Activated T-helper 1 cell treated with anti-CD3 and anti-CD28 coated beads, Interleukin-2, amount 50 U/mL, for 16 hours (primary cell): ENCODE data around the gene CFLAR.

ENCODE experiments used
- DNase-seq, 2 donors: peaks; one replicate each; pipeline ENCODE4 v3.0.0-alpha.2; 2020; ENCODE audit warnings: low read depth in 1 of 2, low spot score in 1 of 2

Gene CFLAR

DNA sequence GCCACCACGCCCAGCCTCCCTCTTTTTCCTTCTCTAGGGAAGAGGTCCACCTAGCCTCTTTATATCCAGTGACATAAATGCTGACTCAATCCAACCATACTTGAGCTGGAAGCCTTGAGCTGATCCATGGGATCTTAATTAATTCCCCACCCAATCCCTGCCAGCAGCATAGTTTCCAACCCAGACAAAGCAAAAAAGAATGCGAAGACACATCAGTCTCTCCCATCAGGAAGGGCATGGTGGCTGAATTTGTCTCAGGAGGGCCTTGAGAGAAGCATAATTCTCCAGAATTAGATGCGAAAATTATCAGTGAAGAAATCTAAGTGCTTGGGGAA lies 89.5 kb downstream of the CFLAR start:
- DNase-seq, result no peak

GRCh38 chr2:201208563-201209252 lies 92.7 kb downstream of the CFLAR start:
- no peak for DNase-seq

DNA sequence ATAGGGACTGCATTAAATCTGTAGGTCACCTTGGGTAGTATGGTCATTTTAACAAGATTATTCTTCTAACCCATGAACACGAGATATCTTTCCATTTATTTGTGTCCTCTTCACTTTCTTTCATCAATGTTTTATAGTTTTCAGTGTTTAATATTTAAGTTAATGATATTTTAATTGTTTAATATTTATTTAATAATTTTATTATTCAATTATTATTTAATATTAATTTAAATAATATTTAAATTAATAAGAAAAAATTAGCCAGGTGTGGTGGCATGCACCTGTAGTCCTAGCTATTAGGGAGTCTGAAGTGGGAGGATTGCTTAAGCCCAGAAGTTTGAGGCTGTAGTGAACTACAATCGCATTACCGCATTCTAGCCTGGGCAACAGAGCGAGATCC lies 100.0 kb downstream of the CFLAR start:
- no peak for DNase-seq

- DNase-seq, result no peak
Observed at GRCh38 chr2:201216918-201217317, 101.0 kb downstream of the CFLAR start.

GRCh38 chr2:201218780-201219179 lies 102.8 kb downstream of the CFLAR start:
- no peak for DNase-seq

DNA sequence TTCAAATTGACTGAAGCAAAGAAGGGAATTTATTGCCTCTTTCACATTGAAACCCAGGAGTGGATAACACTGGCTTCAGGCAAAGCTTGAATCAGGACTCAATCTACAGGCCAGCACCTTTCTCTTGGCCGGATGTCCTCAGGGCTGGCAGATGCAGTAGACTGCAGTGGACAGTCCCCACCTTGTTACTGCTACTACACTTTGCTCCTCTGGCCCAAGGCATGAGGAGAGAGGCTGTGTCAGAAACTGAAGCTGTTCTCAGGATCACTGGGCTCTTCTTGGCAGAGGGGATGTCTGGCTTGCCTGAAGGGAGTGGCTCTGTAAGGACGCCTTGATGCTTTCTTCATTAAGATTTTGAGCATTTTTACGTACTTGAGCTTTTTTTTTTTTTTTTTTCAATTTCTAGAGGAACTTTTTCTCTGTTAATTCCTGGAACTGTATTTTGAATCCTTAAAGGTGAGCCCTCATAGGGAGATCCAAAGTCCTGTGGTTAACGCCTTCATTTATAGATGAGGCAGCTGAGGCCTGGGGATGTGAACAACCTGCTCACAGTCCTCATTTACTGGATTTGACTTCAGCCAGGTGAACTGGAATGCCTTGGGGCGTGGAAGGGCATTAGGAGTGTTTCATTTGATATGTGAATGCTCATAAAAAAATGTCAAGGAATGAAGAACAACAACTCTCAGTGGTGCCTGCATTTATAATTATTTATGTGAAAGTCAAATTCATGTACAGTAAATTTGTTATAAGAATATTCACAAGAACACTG lies 103.5 kb downstream of the CFLAR start:
- no peak for DNase-seq

DNA sequence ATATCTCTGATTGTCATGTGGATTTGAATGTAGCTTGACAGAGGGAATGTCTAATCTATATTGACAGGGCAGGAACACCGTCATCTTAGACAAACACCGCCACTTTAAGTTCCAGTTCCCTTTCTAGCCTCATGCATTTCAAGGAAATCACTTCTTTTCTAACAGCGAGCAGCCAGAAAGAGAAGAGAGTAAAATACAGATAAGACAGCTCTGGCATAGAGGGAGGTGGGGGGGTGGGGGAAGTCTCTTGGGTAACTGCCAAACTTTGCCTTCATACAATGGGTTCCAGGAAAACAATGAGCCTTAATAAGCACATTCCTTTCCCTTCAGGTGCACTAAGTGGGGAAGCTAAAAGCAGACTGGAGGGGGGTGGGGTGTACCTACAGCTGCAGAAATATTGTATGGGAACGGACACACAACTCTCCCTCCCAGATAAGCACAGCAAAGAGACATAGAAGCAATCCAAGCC lies 104.2 kb downstream of the CFLAR start:
- DNase-seq, result no peak

GRCh38 chr2:201223089-201224073 lies 107.4 kb downstream of the CFLAR start:
- no peak for DNase-seq
